Fibroblast of skin of abdomen (primary cell): ENCODE results near the gene KRTAP10-3.

ENCODE experiments used
- DNase-seq: peaks from one replicate; pipeline ENCODE4 v3.0.0-alpha.2; 2013

The KRTAP10-3 gene

DNA sequence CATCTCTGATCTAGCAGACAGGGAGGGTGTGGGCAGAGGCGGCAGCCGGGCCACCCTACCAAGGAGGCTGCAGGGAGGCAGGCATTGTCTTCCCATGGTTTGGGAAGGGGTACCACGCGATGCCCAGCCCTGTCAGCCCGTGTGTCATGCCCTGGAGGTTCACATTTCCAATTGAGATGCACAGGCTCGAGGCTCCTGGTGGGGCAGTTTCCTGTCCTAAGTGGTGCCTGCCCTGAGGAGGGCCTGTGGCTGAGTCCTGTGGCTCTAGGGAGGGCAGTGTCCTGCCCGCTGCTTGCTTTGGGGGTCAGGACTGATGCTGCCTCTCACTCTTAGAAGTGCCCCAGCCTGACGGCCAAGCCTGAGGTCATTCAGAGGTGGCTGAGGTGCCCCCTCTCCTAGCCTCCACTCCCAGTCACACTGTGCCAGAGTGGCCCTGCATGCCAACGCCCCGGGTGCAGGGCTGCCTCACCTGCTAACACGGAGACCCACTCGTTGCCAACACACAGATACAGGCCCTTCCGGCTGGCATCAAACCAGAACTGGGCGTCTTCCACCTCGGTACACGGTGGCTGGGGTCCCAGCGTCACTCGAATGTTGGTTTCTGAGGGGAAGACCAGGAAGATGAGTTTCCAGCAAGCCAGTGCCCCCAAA lies 30.5 kb downstream of the KRTAP10-3 start:
- DNase-seq, result no peak

DNA sequence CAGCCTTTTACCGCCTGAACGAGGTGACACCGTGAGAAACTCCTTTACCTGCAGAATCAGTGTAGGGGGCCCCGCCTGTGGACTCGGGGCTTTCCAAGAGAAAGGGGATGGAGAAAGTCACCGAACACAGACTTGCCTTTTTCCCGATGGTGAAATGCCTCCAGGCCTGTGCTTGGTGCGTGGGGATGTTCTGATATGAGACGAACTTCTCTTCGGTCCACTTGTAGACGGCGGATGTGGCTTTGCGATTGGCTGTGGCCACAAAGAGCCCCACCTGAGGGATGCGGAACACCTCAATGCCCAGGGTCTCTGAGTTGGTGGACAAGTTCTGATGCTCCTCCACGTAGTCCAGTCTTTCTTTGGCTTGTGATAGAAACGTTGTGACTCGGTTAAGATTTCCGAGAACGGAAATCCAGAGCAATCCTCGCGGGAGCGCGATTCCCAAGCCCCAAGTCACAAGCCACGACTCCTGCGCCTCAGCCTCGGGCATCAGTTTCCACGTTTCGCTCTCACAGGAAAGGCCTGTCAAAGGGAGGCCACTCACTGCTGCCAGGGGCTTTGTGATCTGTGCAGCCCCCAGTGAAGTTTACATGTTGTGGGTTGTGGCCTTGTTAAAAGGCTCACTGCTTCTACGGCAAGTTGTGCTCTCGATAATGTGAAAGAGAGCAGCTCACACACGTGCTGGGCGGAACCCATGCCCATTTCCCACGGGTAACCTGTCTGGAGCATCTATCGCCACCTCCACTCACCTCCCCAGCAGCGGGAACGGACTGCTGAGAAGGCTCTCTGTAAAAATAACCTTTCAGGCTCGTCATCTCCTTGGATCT lies 31.2 kb downstream of the KRTAP10-3 start:
- DNase-seq, result no peak

DNA sequence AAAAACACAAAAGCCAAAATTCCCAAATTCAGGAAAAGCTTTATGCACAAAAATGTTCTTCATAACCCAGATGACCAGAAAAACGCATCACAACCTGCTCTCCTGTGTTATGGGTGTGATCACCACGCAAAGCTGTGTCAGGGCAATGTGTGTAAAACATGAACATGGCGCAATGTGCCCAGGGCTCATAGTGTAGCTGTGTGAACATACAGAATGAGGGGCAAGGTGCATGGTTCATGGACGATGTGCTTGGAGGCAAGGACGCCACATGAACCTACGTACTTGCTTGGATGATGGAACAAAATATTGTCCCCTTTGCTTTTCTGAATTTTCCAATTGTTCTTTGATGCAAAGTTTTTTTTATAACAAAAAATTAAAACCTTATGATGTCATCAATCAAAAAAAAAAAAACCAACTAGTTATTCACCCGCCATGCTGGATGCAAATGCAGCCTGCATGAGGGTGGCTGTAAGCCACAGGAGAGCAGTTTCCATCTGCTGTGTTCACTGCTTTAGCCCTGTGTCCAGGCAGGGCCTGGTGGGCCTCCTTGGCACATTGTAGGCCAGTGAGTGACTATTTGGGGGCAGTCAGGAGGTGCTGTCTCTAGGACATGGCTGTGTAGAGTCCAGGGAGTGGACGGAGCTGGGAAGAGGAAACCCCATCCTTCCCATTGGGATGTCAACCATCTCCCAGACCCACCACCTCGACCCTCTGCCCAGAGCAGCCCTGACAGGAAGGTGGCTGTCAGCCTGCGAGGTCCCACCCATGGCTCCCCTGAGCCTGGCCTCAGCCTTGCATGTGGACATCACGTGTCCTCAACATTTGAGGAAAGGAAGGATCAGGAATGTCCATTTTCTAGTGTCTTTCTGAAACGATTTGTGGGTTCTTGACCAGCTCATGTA lies 32.2 kb downstream of the KRTAP10-3 start:
- DNase-seq, result no peak

DNA sequence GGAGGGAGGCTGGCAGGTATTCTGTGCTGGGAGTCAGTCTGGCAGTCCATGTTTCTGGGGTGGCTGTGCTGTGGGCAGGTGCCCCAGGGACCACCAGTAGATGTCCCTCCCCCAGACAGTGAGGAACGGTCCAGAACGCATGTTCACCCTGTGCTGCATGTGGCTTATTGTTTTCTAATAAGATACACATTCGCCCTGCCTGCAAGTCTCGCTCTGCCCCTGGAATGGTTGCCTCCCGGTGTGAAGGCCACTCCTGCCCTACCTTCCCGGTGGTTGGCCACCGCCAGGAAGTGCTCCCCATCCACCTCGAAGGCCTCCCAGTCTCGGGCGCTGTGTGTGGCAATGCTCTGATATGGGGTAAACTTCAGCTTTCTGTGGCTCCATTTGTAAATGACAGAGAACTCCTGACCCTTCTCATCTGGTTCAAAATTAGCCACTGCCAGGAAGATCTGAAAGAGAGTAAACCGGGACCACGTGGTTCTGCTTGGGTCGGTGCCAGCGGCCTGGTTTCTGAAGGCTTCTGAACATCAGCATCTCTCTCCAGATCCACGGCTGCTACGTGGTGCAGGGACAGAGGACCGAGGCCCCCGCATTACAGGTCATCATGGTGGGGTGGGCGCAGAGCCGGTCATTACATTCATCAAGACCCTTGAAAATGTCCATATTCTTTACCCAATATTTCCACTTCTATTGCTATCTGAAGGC lies 33.1 kb downstream of the KRTAP10-3 start:
- DNase-seq, result no peak

DNA sequence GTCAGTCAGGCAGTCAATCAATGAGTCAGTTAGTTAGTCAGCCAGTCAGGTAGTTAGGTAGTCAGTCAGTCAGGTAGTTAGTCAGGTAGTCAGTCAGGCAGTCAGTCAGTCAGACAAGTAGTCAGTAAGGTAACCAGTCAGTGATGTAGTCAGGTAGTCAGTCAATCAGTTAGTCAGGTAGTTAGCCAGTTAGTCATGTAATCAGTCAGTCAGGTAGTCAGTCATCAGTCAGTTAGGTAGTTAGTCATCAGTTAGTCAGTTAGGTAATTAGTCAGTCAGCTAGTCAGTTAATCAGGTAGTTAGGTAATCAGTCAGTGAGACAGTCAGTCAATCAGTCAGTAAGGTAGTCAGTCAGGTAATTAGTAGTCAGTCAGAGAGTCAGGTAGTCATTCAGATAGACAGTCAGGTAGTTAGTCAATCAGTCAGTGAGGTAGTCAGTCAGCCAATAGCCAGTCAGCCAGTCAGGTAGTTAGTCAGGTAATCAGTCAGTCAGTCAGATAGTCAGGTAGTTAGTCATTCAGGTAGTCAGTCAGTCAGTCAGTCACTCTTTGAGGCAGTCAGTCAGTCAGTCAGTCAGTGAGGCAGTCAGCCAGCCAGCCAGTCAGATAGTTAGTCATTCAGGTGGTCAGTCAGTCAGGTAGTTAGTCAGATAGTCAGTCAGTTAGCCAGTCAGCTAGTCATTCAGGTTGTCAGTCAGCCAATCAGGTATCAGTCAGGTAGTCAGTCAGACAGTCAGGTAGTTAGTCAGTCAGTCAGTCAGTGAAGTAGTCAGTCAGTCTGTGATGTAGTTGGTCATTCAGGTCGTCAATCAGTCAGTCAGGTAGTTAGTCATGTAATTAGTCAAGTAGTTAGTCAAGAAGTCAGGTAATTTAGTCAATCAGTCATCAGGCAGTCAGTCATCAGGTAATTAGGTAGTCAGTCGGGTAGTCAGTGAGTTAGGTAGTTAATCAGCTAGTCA lies 33.9 kb downstream of the KRTAP10-3 start:
- DNase-seq, result no peak

DNA sequence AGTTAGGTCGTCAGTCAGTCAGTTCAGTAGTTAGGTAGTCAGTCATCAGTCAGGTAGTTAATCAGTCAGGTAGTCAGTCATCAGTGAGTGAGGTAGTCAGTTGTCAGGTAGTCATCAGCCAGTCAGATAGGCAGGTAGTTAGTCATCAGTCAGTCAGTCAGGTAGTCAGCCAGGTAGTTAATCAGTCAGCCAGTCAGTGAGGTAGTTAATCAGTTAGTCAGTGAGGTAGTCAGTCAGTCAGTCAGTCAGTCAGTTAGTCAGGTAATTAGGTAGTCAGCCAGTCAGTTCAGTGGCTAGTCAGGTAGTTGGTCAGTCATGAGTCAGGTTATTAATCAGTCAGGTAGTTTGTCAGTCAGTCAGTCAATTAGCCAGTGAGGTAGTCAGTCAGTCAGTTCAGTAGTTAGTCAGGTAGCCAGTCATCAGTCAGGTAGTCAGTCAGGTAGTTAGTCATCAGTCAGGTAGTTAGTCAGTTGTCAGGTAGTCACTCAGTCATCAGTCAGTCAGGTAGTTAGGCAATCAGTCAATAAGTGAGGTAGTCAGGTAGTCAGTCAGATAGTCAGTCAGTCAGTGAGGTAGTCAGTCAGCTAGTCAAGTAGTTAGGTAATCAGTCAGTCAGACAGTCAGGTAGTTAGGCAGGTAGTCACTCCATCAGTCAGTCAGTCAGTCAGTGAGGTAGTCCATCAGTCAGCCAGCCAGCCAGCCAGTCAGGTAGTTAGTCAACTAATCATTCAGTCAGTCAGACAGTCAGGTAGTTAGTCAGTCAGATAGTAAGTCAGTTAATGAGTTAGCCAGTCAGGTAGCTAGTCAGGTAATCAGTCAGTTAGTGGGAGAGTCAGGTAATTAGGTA lies 34.8 kb downstream of the KRTAP10-3 start:
- DNase-seq, result no peak

DNA sequence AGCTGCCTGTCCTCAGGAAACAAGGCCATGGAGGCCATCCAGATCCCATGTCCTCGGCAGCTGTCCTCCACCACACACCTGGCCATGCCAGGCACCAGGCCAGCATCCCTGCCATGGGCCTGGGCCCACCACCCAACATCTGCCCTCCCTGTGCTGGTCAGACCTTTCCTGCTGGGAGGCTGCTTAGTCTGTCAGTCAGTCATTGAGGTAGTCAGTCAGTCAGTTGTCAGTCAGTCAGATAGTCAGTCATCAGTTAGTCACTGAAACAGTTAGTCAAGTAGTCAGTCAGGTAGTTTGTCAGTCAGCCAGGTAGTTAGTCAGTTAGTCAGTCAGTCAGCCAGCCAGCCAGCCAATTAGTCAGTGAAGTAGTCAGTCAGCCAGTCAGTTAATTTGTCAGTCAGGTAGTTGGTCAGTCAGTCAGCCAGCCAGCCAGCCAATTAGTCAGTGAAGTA lies 35.8 kb downstream of the KRTAP10-3 start:
- no peak for DNase-seq

DNA sequence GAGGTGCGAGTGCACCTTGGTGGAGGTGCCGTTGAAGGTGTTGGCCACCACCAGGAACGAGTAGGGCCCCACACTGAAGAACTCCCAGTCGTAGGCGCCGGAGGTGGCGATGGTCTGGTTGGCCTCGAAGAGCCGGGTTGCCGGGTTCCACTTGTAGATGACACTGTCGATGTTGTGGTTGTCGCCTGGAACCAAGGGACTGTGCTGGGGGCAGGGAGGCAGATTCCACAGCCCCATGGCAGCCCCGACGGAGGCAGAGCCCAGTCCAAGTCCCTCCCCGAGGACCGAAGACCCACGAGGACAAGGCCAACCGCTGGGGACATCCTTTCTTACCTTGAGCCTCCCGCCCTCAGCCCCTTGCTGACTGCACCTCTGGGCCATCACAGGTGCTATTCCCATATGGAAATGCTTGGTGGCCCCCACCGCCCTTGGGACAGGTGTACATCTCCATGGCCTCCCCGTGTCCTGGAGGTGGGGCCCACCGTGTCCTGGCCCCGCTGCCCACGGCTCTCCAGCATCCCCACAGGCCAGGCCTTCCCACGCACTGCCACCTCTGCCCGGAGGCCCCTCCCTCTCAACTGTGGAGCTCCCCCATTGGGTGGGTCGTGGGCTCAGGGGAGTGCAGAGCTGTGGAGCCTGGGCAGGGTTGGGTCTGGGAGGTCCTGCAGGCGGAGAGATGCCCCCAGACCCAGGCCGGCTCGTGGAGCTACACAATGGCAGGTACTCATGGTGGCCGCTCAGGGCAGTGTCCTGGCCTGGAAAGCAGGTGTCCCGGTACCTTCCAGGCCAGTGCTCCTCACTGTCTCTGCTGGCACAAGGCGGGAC lies 36.5 kb downstream of the KRTAP10-3 start:
- DNase-seq, result no peak

DNA sequence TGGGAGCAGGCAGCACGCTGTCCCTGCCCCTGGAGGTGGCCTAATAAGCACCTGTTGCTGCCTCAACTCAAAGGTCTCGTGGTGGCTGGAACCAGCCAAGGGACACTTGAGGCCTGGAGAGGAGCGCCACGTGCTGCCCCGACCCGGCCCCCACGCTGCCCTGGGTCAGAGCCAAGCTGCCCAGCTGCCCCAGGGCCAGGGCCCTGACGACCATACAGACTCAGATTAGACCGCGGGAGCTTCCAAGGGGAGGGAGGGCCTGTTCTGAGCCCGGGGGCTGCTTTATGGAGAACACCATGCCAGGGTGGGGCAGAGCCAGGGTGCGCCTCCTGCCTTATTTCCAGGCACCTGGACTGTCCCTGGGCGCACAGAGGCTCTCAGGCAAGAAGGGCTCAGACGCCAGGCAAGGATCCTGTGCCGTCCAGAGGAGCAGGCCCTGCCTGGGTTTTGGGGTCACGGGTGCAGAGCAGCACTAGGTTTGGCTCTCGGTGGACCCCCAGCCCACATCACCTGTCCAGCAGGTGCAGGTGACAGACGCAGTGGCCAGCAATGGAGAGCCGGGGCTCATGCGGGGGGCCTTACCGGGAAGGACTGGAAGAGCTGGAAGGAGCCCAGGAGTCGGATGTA lies 37.2 kb downstream of the KRTAP10-3 start:
- DNase-seq, result no peak

DNA sequence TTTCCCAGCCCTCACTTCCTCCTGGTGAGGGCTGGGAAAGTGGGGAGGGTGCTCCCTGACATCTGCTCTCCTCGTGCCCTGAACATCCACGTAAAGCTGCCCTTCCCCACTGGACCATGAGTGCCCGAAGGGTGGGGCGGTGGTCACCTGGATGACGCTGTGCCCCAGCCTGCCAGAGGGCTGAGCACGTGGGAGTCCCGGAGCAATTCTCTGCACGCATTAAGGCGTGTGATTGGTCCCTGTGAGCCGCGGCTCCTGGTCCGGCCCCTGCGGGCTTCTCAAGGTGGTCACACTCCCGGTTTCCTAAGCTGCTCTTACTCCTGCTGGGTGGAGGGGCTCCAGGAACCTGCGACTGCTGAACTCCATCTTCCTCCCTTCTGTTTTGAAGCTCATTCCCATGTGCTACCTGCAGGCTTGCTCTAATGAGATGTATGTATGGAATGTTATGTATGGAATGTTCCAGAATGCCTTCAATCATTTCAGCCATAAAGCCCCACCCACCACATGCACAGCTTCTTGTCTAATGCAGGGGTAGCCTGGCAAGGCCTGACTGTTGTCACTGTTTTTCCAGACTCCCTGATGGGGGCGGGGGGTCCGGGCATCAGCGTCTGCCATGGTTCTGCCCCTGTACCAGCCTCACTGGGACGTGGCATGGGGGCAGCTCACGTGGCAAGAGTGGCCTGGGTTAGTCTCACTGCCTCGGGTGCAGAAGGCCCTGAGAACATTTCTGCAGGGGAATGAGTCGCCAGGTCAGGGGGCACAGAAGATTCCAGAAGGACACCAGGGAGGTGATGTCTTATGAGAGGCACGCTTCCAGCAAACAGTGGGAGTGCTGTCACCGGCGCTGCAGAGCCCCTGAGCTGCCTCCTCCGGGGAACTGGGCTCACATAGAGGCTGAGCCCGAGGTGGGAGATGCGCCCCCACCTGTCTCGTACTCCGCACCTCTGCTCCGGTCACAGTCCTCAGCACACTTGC lies 38.0 kb downstream of the KRTAP10-3 start:
- no peak for DNase-seq

DNA sequence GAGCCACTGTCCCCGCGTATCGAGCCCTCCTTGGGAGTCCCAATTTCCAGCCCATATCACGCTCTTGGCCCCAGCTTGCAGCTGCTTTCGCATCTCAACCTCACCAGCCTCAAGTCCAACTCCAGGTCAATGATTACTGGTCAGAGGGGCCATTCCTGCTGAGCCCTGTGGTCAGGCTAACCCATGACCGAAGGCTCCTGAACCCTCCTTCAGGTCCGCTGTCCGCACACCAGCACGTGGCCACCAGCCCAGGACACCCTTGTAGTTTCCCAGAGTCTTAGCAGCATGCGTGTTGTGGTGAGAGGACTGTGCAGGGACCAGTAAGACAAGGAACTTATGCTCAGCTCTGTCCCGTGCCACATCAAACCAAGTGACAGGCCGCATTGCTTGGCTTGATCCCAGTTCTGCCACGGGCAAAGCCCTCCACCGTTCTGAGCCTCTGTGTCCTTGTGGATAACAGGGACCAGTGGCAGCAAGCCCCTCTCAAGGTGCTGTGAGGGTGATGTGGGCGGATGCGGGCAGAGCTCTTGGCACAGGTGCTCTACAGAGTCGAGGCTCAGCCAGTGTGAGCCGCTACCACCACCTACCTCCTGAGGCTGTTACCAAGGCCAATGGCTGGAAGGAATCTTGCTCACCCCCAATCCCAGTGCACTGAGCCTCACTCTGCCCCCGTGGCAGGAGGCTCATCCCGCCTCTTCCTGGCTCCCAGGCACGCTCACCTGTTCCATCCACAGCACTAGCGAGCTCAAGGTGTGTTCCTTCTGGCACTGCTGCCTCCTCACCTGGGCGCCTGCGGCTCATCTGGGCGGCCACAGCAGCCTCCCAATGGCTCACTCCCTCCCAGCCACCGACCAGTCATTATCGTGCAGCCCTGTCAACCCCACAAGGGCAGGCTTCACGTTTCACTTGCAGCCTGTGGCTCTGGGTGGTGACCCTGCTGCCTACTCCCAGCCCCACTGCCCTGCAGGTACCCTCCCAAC lies 39.0 kb downstream of the KRTAP10-3 start:
- no peak for DNase-seq

DNA sequence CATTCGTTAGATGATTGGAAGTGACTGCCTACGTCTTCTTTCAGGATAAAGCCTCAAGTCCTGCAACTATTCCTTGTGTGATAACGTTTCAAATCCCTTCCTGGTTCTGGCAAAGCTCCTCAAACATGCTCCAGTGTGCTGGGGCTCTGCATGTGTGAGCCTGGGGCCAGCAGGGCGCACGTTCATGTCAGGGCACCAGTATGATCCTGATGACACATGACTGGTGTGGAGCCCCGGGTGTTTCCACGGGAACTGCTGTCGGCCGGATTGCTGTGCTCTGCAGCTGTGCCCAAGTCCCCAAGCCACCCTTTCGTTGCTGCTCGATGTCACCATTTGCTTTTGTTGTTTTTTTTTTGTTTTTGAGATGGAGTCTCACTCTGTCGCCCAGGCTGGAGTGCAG lies 39.9 kb downstream of the KRTAP10-3 start:
- DNase-seq, result no peak

DNA sequence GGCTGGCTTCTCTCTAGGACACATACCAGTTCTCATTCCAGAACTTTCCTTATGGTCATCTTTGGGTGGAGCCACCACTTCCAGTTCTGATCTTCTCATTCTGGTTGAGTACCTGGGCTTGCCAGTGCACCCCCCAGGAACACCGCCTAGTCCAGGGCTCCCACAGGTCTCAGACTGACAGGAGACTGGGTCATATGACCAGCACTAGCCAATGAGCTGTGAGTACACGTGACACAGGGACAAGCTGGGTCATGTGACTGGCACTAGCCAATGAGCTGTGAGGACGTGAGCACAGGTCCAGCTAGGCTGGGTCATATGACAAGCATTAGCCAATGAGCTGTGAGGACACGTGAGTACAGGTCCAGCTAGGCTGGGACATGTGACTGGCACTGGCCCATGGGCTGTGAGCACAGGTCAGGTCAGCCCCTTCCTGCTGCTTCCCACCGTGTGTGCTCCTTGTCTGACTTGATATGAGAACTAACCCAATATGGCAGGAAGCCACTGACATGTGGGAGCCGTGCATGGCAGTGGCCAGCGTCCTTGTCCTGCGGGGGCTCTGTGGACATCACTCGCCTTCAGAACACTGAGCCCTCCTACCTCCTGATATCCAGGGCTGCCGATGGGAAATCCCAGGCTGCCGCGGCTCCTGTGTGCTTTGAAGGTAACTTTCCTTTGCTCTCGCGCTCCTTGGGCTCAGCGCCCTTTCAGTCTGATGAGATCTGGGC lies 41.3 kb downstream of the KRTAP10-3 start:
- peak; percentile 16 for DNase-seq

DNA sequence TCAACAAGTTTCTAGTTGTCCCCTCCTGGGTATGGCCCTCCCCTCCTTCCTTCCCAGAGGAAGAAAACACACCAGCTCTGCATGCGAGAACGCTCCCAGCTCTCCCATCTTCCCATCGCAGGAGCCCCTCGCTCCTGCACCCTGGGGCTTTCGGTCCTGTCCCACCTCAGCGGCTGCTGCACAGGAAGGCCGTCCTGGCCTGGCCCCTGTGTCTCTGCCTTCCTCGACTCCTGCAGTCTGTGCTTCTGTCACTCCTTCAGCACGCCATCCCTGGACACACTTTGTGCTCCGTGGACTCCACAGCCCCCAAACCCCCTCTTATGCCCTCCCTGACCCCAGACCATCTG lies 41.8 kb downstream of the KRTAP10-3 start:
- no peak for DNase-seq

DNA sequence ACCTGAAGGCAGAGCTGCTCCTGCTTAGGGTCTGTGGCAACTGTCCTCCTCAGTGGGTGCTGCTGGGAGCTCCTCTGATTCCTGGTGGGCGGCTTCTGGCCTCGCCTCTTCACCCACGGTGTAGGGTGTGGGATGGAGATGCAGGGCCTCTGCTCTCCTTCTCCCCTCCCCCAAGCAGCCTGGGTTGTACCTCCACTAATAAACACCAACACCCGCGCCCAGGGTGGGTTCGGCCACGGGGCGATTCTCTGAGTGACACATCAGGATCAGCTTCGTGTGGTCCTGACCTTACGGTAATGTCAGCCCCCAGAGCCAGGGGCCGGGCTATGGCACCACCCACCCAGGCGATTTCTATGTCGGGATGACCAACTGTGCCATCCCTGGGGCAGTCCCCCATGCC lies 42.3 kb downstream of the KRTAP10-3 start:
- no peak for DNase-seq
